Cortex of kidney (tissue), 1 donor: ENCODE measurements around the gene SRCIN1.

Source experiments
- DNase-seq: peaks from one replicate; lab custom pipeline; 2025; lab: John Stamatoyannopoulos, UW

SRCIN1 gene

DNA sequence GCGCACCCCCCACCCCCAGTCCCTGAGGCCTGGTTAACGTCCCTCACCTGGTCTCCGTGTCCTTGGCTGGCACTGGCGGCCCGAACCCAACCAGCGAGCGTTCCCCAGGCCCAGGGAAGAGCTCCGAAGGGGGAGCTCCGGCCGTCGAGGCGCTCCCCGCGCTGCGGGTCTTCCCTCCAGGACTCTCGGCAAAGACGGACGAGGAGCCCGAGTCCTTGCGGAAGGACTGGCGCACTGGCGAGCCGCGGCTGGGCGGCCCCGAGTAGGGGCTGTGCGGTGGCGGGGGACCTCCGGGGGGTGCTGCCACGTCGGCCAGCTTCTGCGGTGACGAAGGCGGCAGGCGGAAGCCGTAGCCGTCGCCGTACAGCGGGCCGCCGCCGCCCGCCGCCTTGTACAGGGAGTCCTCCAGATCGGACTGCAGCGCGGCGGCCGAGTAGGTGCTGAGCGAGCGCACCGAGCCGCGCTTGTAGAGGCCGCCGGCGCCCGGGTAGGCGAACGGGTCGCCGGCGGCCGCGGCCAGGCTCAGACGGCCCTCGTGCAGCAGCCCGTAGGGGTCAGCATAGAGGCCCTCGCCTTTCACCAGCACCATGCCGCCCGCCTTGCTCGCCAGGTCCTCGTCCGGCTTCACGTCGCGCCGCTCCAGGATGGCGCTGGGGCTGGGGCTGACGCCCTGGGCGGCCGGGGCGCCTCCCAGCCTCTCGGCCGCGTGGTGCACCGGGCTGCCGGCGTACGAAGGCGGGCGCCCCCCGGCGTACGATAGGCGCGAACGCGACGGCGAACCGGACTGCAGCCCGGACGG lies 44.1 kb downstream of the SRCIN1 start:
- no peak for DNase-seq

DNA sequence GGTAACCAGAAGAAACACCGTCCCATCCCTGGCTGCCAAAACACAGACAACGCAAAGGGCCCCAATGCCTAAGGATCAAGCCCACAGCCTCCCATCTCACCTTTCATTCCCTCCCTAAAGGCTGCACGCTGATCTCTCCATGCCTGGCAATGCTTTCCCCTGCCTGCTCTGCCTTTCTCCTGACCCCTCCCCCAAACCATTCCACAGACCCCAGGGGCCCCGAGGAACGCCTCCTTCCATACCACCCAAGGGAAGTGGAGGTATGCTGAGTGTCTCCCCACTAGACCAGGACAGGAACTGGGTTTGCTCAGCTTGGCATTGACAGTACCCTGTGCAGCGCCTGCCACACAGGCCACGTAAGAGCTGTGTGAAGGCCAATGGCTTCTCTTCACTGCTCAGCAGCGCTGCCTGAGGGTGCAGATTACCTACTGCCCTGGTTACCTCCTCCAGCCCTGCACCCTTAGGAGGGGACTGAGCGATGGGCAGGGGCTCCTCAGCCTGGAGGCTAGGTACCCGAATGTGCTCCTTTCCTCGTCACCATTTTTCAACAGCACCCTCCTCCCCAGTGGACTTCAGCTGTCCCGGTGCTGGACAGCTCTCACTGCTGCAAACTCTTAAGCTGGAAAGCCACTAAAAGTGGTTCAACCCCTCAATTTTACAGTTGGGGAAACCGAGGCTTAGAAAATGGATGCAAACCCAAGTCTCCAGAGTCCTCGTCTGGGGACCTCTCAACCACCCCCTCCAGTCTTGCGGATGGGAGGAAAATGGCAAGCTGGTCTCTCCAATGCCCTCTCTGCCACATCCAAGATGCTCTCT lies 45.0 kb downstream of the SRCIN1 start:
- DNase-seq: no peak

GRCh38 chr17:38559880-38560230 lies 45.9 kb downstream of the SRCIN1 start:
- DNase-seq: no peak

GRCh38 chr17:38559051-38559879 lies 46.5 kb downstream of the SRCIN1 start:
- no peak for DNase-seq

GRCh38 chr17:38558728-38559050 lies 47.1 kb downstream of the SRCIN1 start:
- no peak for DNase-seq

GRCh38 chr17:38557836-38558727 lies 47.7 kb downstream of the SRCIN1 start:
- peak; percentile 45 for DNase-seq

DNA sequence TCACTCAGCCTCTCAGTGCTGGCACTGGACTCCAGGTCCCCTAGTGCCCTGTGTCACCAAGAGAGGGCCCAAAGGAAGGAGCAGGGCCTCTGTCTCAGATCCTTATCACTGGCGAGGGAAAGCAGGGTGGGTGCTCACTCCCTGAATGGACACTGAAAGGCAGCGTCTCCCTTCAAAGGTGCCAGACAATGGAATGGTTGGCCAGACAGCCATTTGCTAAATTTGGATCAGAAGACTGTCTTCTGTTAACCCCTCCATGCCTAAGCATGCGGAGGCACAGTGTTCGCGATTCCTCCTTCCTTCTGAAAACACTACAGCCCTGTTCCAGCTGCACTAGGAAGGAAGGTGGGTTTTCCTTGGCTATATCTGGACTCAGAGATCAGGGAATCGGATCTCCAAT lies 48.4 kb downstream of the SRCIN1 start:
- DNase-seq: no peak

- DNase-seq: no peak
Measured at GRCh38 chr17:38556239-38556638, 49.5 kb downstream of the SRCIN1 start.

DNA sequence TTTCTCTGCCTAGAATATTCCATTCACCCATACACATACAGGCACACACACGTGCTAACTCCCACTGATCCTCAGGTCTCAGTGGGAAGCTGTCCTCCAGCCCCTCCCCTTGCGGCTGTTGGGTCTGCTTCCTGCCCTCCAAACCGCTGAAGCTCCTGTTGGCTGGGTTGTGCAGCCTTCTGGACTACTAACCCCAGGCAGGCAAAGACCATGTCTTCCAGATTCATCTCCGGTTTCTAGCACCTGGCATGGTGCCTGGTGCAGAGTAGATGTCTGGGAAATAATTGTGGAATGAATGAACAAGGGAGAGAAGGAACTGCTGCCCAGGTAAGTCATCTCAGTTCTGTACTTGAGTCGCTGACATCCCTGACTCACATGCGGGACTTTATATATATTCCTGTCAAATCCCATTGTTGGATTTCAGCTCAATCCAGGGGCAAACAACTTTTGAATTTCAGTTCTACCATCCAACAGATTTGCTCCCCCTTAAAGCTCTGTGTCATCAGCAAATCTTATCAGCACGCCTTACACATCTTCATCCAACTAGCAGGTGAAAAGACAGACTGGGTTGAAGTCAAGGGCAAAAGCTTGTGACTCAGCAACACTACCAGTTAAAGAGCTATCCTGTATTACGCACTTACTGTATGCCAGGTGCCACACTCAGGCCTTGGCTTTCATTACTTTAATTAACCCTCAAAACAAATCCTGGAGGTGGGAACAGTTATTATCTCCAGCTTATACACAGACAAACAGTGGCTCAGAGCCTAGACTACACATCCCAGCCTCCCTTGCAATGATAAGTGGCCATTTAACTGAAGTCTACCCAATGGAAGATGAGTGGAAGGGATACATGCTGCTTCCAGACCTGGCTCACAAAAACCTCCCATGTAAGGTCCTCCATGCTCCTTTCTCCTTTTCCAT lies 51.1 kb downstream of the SRCIN1 start:
- DNase-seq: no peak

DNA sequence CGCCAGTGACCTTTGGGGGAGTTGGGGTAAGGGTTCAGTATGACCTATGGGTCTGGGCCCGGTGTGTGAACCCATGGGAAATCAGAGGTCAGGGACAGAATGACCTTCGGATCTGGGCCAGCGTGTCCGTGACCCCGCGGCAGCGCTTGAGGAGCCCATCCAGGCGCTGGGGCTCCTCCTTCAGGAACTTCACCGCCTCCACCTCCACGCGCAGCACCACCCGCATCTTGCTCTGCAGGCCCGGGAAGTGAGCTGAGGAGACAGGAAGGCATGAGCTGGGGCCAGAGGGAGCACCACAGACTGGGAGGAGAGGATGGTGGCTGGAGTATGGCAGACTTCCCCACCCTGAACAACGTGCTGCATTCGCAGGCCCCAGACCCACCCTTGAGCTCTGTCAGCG lies 53.4 kb downstream of the SRCIN1 start:
- DNase-seq: no peak

GRCh38 chr17:38551121-38551520 lies 54.6 kb downstream of the SRCIN1 start:
- DNase-seq: no peak

GRCh38 chr17:38550661-38551060 lies 55.1 kb downstream of the SRCIN1 start:
- no peak for DNase-seq

DNA sequence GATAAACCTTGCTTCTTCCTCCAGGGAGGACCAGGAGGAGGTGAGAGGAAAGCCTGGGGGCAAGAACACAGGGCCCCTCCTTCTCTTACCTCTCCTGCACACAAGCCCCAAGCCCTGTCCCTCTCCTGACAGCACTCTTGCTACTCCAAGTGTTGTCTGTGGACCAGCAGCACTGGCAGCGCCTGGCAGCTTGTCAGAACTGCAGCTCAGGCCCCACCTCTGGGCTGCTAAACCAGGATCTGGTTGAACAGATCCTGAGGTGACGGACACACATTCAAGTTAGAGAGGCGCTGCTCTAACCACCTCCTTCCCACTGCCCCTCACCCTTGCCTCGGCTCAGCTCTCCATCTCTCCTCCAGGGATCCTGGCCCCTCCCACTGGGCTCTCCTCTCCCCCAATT lies 56.5 kb downstream of the SRCIN1 start:
- DNase-seq: no peak

GRCh38 chr17:38547444-38547843 lies 58.3 kb downstream of the SRCIN1 start:
- DNase-seq: no peak

DNA sequence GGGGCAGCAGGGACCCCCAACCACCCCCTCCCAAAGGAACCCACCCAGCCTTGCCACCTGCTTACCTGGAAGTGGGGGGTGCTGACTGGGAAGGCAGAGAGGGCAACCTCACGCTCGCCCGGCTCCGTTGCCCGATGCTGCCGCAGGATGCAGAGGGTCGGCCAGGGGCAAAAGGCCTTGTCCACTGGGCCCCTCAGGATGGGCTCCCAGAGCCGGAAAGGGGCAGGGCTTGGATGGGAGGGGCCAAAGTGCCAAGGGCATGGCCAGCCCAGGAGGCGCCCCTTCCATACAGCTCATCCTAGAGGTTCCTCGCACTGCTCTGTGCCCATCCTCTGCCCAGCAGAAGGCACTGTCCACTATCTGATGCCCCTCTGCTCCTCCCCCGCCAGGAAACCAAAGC lies 59.4 kb downstream of the SRCIN1 start:
- no peak for DNase-seq

DNA sequence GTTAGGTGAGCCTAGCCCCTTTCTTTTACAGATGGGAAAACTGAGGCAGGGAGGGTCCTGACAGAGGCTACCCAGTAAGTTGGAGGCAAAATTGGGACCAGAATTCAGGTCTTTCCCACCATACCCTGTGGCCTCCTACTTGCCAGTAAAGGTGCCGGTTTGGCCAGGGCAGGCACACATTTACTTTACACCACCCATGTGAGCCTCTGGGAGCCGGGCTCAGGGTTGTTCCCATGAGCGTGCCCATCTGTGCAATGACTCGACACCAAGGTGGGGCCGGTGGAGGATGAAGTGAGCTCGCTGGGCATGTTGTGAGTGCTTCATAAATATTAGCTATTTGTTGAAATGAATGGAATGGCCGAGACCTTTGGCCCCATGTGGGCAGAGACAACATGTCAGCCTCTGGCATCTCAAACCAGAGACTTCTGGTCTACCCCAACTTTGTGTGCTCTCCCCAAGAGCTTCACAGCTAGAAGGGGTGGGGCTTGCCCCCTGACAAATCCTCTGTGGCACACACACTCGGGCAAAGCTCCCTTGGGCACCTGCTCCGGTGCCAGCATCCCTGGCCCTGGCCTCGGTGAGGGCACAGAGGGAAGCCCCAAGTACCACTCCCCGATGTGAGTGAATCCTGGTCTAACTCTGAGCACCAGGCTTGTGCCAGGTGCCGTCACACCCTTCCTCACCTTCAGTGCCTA lies 60.1 kb downstream of the SRCIN1 start:
- DNase-seq: no peak

GRCh38 chr17:38544839-38545209 lies 60.9 kb downstream of the SRCIN1 start:
- no peak for DNase-seq

DNA sequence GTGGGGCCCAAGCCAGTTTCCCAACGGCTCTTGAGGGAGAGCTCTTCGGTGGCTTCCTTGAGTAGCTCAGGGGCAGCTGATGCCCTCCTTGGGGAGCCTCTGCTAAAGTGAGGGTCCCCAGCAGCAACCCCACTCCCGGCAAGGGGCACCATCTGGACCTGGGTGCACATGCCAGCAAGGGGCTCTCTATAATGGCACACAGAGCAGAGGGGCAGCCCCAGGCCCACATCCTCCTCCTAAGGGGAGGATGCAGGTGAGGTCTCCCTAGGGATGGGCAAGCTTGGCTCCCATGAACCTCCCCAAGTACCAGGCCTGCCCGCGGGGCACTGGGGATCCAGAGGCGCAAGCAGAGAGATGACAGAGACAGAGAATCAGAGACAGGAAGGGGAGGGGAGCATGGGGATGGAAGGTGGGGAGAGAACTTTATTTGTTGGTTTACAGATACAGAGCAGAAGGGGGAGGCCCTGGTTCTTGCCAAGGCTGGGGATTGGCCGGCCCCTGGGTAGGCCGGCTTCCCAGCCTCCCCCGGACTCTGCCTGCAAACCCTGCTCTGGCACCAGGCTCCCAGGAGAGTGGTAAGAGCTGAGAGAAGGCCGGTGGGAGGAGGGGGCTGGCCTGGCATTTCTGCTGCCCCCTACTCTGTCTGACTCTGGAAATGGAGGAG lies 61.4 kb downstream of the SRCIN1 start:
- DNase-seq: no peak

- DNase-seq: no peak
Measured at GRCh38 chr17:38543403-38544174, 62.2 kb downstream of the SRCIN1 start.
